Measurements from ENCODE around the gene TNFAIP8L2. TPM values are rescaled to one million over a fixed set of nuclear protein-coding genes. Genes with fewer than 3 reads are reported as not detected.

TNFAIP8L2 gene
- total and polyA plus RNA-seq, 2 of the 8 experiments (the other 6 are each of a cell fraction or from before 2014, with no cell fraction given) = not detected

DNA sequence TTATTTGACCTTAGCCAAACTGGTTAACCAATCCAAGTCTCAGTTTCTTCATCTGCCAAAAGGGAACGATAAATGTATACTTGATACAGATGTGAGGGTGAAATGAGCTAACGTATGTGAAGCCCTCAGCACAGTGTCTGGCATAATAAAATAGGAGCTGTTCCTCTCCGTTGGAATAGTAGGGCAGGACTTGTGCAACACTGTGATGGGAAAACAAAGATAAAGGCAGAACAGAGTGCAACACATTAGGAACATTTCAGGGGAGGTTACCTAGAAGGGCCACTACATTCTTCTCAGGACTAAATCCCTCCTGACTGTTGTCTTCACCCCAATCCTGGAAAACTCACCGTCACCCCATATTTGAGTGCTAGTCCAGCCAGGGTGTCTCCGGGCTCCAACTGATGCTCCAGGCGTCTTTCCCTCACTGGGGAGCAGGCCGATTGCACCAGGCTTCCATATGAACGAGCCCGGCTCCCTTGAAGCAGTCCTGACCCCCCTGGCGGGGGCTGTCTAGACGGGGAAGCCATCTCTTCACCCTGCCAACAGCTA is 8.4 kb downstream of the TNFAIP8L2 start:
- H3K27ac ChIP-seq (ENCODE audit: low read depth, low read length) = no peak overlapping the region
- no peak overlapping the region for H3K56ac ChIP-seq (replicated peaks; ENCODE audit: insufficient read length, low read depth, low read length)
- H3K4me3 ChIP-seq (ENCODE audit: extremely low read depth in 1 of 4, insufficient read depth in 2 of 4, low read depth in 3 of 4, low read length in 4 of 4) = peak overlapping the region; percentile 80 to 99 (median 95)
- FAIRE-seq (no peak), DNase-seq (ENCODE audit: low read depth in 1 of 2, low spot score in 2 of 2) (no peak)
- no peak overlapping the region for H4K91ac ChIP-seq (replicated peaks; ENCODE audit: insufficient read length, low read length)
- H2BK5ac ChIP-seq (ENCODE audit: low read depth, low read length) = no peak overlapping the region
- H4K8ac ChIP-seq (ENCODE audit: extremely low read depth, insufficient read depth, low read length) = no peak overlapping the region
- H3K18ac ChIP-seq (ENCODE audit: extremely low read depth, low read length) = no peak overlapping the region
- no peak overlapping the region for H4K5ac ChIP-seq (ENCODE audit: insufficient read length, low read depth, low read length)
- 40% methylated on average over 11 of the region's 11 CpGs; no CpG with 5 or more reads in 1 of the 2 experiments for WGBS, 2 experiments (ENCODE audit: extremely low coverage in 1 of 2, insufficient coverage in 1 of 2, insufficient read length in 1 of 2, insufficient replicate concordance in 2 of 2, low coverage in 1 of 2, low lambda C conversion rate in 2 of 2, missing lambda C conversion rate in 1 of 2)
- H2BK20ac ChIP-seq (ENCODE audit: low read length) = no peak overlapping the region
- no peak overlapping the region for H2AFZ ChIP-seq (ENCODE audit: low read length)
- no peak overlapping the region for H2BK12ac ChIP-seq (ENCODE audit: low read depth, low read length)
- CTCF ChIA-PET (ENCODE audit: partially characterized antibody) = interaction anchor here (1.0 to 2.7 kb wide), 6 partner anchors 10 to 117 kb away, joined by 3 to 11 read pairs (median 4); partner anchors contain the start of genes C1orf56, MLLT11 and VPS72
- H3K27me3 ChIP-seq (replicated peaks in 1 of 4; ENCODE audit: control insufficient read depth in 3 of 4, extremely low read depth in 1 of 4, insufficient read depth in 3 of 4, low read length in 3 of 4) = no peaks in the 10 kb centered on the region
- H3K9ac ChIP-seq (replicated peaks in 1 of 4; ENCODE audit: extremely low read depth in 1 of 4, low read depth in 3 of 4, low read length in 3 of 4) = no peak overlapping the region; a peak in 1 of 7 replicates
- H3K4me2 ChIP-seq (ENCODE audit: insufficient read depth in 1 of 2, low read depth in 2 of 2, low read length in 2 of 2) = peak overlapping the region; percentile 74 to 89
- H3K36me3 ChIP-seq (ENCODE audit: control insufficient read depth in 2 of 4, insufficient read depth in 4 of 4, low read length in 3 of 4) = peaks cover 0 to 18% (median 8%) of the 10 kb centered on the region in 4 experiments; a peak in 5 of 8 replicates
- H3K79me2 ChIP-seq (ENCODE audit: control insufficient read depth in 1 of 2, insufficient read depth in 2 of 2, low read length in 2 of 2) = peaks cover 0 to 12% of the 10 kb centered on the region in 2 experiments; a peak in 2 of 4 replicates
- no peak overlapping the region for H3K4ac ChIP-seq (replicated peaks; ENCODE audit: insufficient read length, low read depth, low read length)
- no peak overlapping the region for H2BK15ac ChIP-seq (ENCODE audit: low read length)
- H3K4me1 ChIP-seq (replicated peaks in 1 of 4; ENCODE audit: control insufficient read depth in 3 of 4, insufficient read depth in 4 of 4, low read length in 3 of 4) = peaks cover 5 to 10% (median 5%) of the 10 kb centered on the region in 4 experiments
- H3K23ac ChIP-seq (ENCODE audit: insufficient read length) = no peak overlapping the region
- H2BK120ac ChIP-seq (replicated peaks; ENCODE audit: low read depth, low read length) = no peak overlapping the region
- no peak overlapping the region for H2AK5ac ChIP-seq (ENCODE audit: low read depth, low read length)
- no peak overlapping the region for H3K14ac ChIP-seq (ENCODE audit: insufficient read length)
- POLR2A ChIA-PET (ENCODE audit: partially characterized antibody) = interaction anchor here (0.7 to 2.4 kb wide), 12 partner anchors 8 to 196 kb away, joined by 3 to 13 read pairs (median 4); partner anchors contain the start of genes PSMD4, SEMA6C and TNFAIP8L2
- no peaks in the 10 kb centered on the region for H4K20me1 ChIP-seq (replicated peaks in 1 of 2; ENCODE audit: control insufficient read depth in 1 of 2, insufficient read depth in 2 of 2, low read length in 2 of 2)
- 0 out of 2 replicates have a peak, but pooled peaks cover 3% of the 10 kb centered on the region for H3K79me1 ChIP-seq (ENCODE audit: low read depth, low read length)
- H3K9me3 ChIP-seq (ENCODE audit: insufficient read depth in 2 of 2, low read depth in 1 of 2, low read length in 1 of 2) = no peaks in the 10 kb centered on the region
- H3K23me2 ChIP-seq (ENCODE audit: low read depth, low read length) = peaks cover 17% of the 10 kb centered on the region
- TF ChIP-seq PHF8 (conservative IDR thresholded peaks at IDR 0.05; ENCODE audit: low read depth, low read length) (no peak), TAF1 (IDR thresholded peaks at IDR 0.05; ENCODE audit: low read depth, low read length) (no peak), TAF7 (optimal IDR thresholded peaks at IDR 0.05; ENCODE audit: borderline replicate concordance, low read depth, low read length) (no peak), POU5F1 (IDR thresholded peaks at IDR 0.05; ENCODE audit: low read depth, low read length) (no peak), SRF (IDR thresholded peaks at IDR 0.05; ENCODE audit: low read depth, low read length) (no peak), JUN (IDR thresholded peaks at IDR 0.05; ENCODE audit: low read depth, low read length) (no peak), NRF1 (IDR thresholded peaks at IDR 0.05; ENCODE audit: low read depth, low read length) (no peak), BCL11A (IDR thresholded peaks at IDR 0.05; ENCODE audit: low read depth in 2 of 2, low read length in 2 of 2) (no peak), SUZ12 (IDR thresholded peaks at IDR 0.05; ENCODE audit: low read length) (no peak), ASH2L (IDR thresholded peaks at IDR 0.05; ENCODE audit: low read length) (no peak), MAFK (IDR thresholded peaks at IDR 0.05; ENCODE audit: low read depth, low read length) (no peak), HDAC2 (IDR thresholded peaks at IDR 0.05; ENCODE audit: borderline replicate concordance in 1 of 2, low read depth in 2 of 2, low read length in 2 of 2) (no peak), EGR1 (IDR thresholded peaks at IDR 0.05; ENCODE audit: borderline replicate concordance, low read depth, low read length) (no peak), CEBPB (IDR thresholded peaks at IDR 0.05; ENCODE audit: low read depth, low read length) (no peak)

All from H1 (cell line).